Gastroesophageal sphincter (tissue), 4 donors: ENCODE data around the gene TMEM217. TPM values are rescaled to one million over a fixed set of nuclear protein-coding genes. Genes with fewer than 3 reads are reported as not detected.

Experiments
- ATAC-seq: fragments of 150-250 bp; one replicate; pipeline ENCODE4 v1.9.1; 2016; ENCODE audit warnings: mild to moderate bottlenecking, moderate library complexity
- H3K27ac ChIP-seq, 4 donors: fragments of 200-600 bp; sonication (generic) in 3 of 4; 1 replicate in 3 of 4; 2 replicates in 1 of 4; pipeline ENCODE4 v1.5.1; 2016 to 2019
- H3K27me3 ChIP-seq: fragments of 200-600 bp; sonication (generic); one replicate; pipeline ENCODE4 v1.5.1; 2019
- H3K36me3 ChIP-seq, 2 donors: fragments of 200-600 bp; sonication (generic); one replicate each; pipeline ENCODE4 v1.5.1; 2019; ENCODE audit warnings: control low read depth in 1 of 2
- H3K4me1 ChIP-seq, 3 donors: fragments of 200-600 bp; sonication (generic); 1 replicate in 2 of 3; 2 replicates in 1 of 3; pipeline ENCODE4 v1.5.1; 2016 to 2019; ENCODE audit warnings: control low read depth in 2 of 3
- H3K4me3 ChIP-seq, 2 donors: fragments of 200-600 bp; sonication (generic); one replicate each; pipeline ENCODE4 v1.5.1; 2019; ENCODE audit warnings: mild to moderate bottlenecking in 1 of 2, moderate library complexity in 1 of 2
- H3K9me3 ChIP-seq, 3 donors: fragments of 200-600 bp; sonication (generic); one replicate each; pipeline ENCODE4 v1.5.1; 2017 to 2019; ENCODE audit warnings: control low read depth in 2 of 3
- EP300 ChIP-seq: sonication (generic); formaldehyde crosslinking; IDR thresholded peaks from one replicate; pipeline ENCODE4 v1.6.1; 2017; ENCODE audit warnings: antibody characterized with exemption, mild to moderate bottlenecking
- POLR2A ChIP-seq, 2 donors: fragments of 450-650 bp; IDR thresholded peaks; one replicate each; pipeline ENCODE4 v1.6.1; 2017; ENCODE audit warnings: antibody characterized with exemption in 2 of 2, mild to moderate bottlenecking in 2 of 2, moderate library complexity in 1 of 2
- POLR2AphosphoS5 ChIP-seq: sonication (generic); formaldehyde crosslinking; IDR thresholded peaks from one replicate; pipeline ENCODE4 v1.6.1; 2017; ENCODE audit warnings: antibody characterized with exemption
- WGBS, 2 donors: methylation state at CpG; one replicate each; pipeline ENCODE4 v1.1.5; 2018; ENCODE audit warnings: low coverage in 1 of 2; 5-methylcytosine and 5-hydroxymethylcytosine counted together
- small RNA-seq, 4 donors: library from RNA; depleted of rRNA; stranded (forward); fragments of <200 nt; gene quantifications; one replicate each; pipeline ENCODE3, GENCODE V24; 2016
- total RNA-seq, 4 donors: library from RNA; depleted of rRNA; stranded (reverse); fragments of >200 nt; gene quantifications; one replicate each; pipeline ENCODE4 v1.1.0, GENCODE V29; 2016
- TF ChIP-seq, protein P1 (sequence below), 4 experiments: fragments of 200-600 bp in 2 of 4; fragments of 450-650 bp in 2 of 4; sonication (generic) in 1 of 4; IDR thresholded peaks; one replicate each; pipeline ENCODE4 v1.5.1; 2017 to 2019; ENCODE audit warnings: antibody characterized with exemption in 4 of 4, mild to moderate bottlenecking in 2 of 4, moderate library complexity in 2 of 4

Gene TMEM217
- total RNA-seq, 4 donors from 2014 or later: 0.40 TPM; not detected in 3

DNA sequence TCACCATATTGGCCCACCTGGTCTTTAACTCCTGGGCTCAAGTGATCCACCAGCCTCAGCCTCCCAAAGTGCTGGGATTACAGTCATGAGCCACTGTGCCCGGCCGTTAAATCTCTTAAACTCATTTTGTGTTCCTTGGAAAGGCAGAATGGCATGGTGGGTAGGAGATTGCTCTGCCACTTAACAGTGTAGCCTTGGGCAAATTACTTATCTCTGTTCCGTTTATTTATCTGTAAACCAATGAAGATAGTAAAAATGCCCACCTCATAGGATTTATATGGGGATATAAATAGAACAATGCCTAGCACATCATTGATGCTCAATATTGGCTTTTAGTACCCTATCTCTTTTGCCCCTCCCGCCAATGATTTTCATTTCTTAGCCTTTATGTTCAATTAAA lies 95.2 kb downstream of the TMEM217 start:
- 84 to 93% methylated on average over 4 of the region's 4 CpGs for WGBS, 2 donors
- H3K4me1 ChIP-seq: peaks cover 0 to 6% (median 0%) of the 10 kb centered on the region in 3 donors
- ATAC-seq: no peak
- H3K4me3 ChIP-seq: no peak overlapping the region
- H3K36me3 ChIP-seq: no peaks in the 10 kb centered on the region
- no peaks in the 10 kb centered on the region for H3K9me3 ChIP-seq
- TF ChIP-seq EP300: no peak
- TF ChIP-seq POLR2AphosphoS5: no peak
- TF ChIP-seq, protein P1, sequence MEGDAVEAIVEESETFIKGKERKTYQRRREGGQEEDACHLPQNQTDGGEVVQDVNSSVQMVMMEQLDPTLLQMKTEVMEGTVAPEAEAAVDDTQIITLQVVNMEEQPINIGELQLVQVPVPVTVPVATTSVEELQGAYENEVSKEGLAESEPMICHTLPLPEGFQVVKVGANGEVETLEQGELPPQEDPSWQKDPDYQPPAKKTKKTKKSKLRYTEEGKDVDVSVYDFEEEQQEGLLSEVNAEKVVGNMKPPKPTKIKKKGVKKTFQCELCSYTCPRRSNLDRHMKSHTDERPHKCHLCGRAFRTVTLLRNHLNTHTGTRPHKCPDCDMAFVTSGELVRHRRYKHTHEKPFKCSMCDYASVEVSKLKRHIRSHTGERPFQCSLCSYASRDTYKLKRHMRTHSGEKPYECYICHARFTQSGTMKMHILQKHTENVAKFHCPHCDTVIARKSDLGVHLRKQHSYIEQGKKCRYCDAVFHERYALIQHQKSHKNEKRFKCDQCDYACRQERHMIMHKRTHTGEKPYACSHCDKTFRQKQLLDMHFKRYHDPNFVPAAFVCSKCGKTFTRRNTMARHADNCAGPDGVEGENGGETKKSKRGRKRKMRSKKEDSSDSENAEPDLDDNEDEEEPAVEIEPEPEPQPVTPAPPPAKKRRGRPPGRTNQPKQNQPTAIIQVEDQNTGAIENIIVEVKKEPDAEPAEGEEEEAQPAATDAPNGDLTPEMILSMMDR (IDR thresholded peaks at IDR 0.05): no peak
- no peak for TF ChIP-seq POLR2A (IDR thresholded peaks at IDR 0.05)
- H3K27ac ChIP-seq: no peak overlapping the region
- H3K27me3 ChIP-seq: no peaks in the 10 kb centered on the region

Small RNA genes within 50 kb of the gene (small RNA-seq; reads per million reads assigned to genes)
- gene AL096712.1: 0 reads per million in 4 donors

Other genes with a start within 250 kb of the TMEM217 start
- 10 to 100 TPM; 19.0 to 63.8 (median 21.8) TPM for gene PIM1, start 88.0 kb downstream of the TMEM217 start, total RNA-seq
- gene TBC1D22B, start 372 bp downstream of the TMEM217 start, total RNA-seq: 1 to 10 TPM; 5.0 to 9.2 (median 8.3) TPM
- 10 to 100 TPM in 3 of 4 donors, 1 to 10 TPM in 1; 10.0 to 21.5 (median 16.0) TPM for gene RNF8, start 95.8 kb upstream of the TMEM217 start, total RNA-seq
- 10 to 100 TPM; 35.1 to 49.2 (median 41.4) TPM for gene CMTR1, start 175.1 kb upstream of the TMEM217 start, total RNA-seq
- gene CCDC167, start 241.7 kb upstream of the TMEM217 start, total RNA-seq: 10 to 100 TPM; 10.6 to 16.2 (median 14.3) TPM